Neuronal stem cell (in vitro differentiated cells): ENCODE data around the gene MT1M.

Source experiments
- DNase-seq: peaks from one replicate; pipeline ENCODE4 v3.0.0-alpha.2; 2013; ENCODE audit warnings: low spot score
- H2AFZ ChIP-seq: one replicate; pipeline ENCODE4 v1.6.1; 2013; ENCODE audit warnings: mild to moderate bottlenecking, low read length, inconsistent platforms
- H2AK5ac ChIP-seq: 2 replicates; pipeline ENCODE4 v1.6.1; 2013; ENCODE audit warnings: low read depth, mild to moderate bottlenecking, inconsistent platforms, low read length, moderate library complexity, mixed read lengths
- H2BK120ac ChIP-seq: 2 replicates; pipeline ENCODE4 v1.6.1; 2013; ENCODE audit warnings: low read depth, mild to moderate bottlenecking, inconsistent platforms, low read length, moderate library complexity, mixed read lengths
- H2BK12ac ChIP-seq: one replicate; pipeline ENCODE4 v1.6.1; 2013; ENCODE audit warnings: low read length, inconsistent platforms
- H2BK15ac ChIP-seq: 2 replicates; pipeline ENCODE4 v1.6.1; 2013; ENCODE audit warnings: mild to moderate bottlenecking, low read length, inconsistent platforms, mixed read lengths
- H2BK5ac ChIP-seq: one replicate; pipeline ENCODE4 v1.6.1; 2013; ENCODE audit warnings: inconsistent platforms, mild to moderate bottlenecking, low read length, moderate library complexity
- H3K14ac ChIP-seq: one replicate; pipeline ENCODE4 v1.6.1; 2013; ENCODE audit warnings: low read length, inconsistent platforms
- H3K18ac ChIP-seq: 2 replicates; pipeline ENCODE4 v1.6.1; 2013; ENCODE audit warnings: low read length, inconsistent platforms
- H3K23ac ChIP-seq: 2 replicates; pipeline ENCODE4 v1.6.1; 2013; ENCODE audit warnings: low read depth, mild to moderate bottlenecking, mixed read lengths, low read length, inconsistent platforms; ENCODE audit not compliant: poor library complexity
- H3K27ac ChIP-seq: replicated peaks from 3 replicates; pipeline ENCODE4 v1.5.1; 2013; ENCODE audit warnings: low read length, inconsistent platforms
- H3K27me3 ChIP-seq, 3 experiments: 2 replicates each; pipeline ENCODE4 v1.6.1; 2013; ENCODE audit warnings: low read length in 3 of 3, mild to moderate bottlenecking in 2 of 3, inconsistent platforms in 1 of 3, low read depth in 1 of 3, mixed read lengths in 1 of 3, moderate library complexity in 1 of 3; ENCODE audit not compliant: control insufficient read depth in 3 of 3, insufficient read depth in 3 of 3
- H3K36me3 ChIP-seq, 2 donors: replicated peaks in 1 of 2; 2 replicates each; pipeline ENCODE4 v1.6.1; 2013; ENCODE audit warnings: low read length in 2 of 2; ENCODE audit not compliant: control insufficient read depth in 2 of 2, insufficient read depth in 2 of 2
- H3K4ac ChIP-seq: 2 replicates; pipeline ENCODE4 v1.6.1; 2013; ENCODE audit warnings: inconsistent platforms, mild to moderate bottlenecking, low read length, moderate library complexity
- H3K4me1 ChIP-seq, 2 donors: 1 replicate in 1 of 2; 2 replicates in 1 of 2; pipeline ENCODE4 v1.6.1; 2013; ENCODE audit warnings: low read length in 2 of 2, low read depth in 1 of 2; ENCODE audit not compliant: control insufficient read depth in 2 of 2, insufficient read depth in 1 of 2
- H3K4me2 ChIP-seq: one replicate; pipeline ENCODE4 v1.6.1; 2013; ENCODE audit warnings: mild to moderate bottlenecking, low read length, inconsistent platforms; ENCODE audit not compliant: insufficient read depth, poor library complexity, severe bottlenecking
- H3K4me3 ChIP-seq, 2 donors: 2 replicates each; pipeline ENCODE4 v1.5.1; 2013; ENCODE audit warnings: low read length in 2 of 2, mild to moderate bottlenecking in 2 of 2, inconsistent platforms in 1 of 2, moderate library complexity in 1 of 2
- H3K79me1 ChIP-seq: one replicate; pipeline ENCODE4 v1.6.1; 2013; ENCODE audit warnings: low read depth, mild to moderate bottlenecking, inconsistent platforms, low read length, moderate library complexity
- H3K9ac ChIP-seq: one replicate; pipeline ENCODE4 v1.6.1; 2013; ENCODE audit warnings: mild to moderate bottlenecking, low read depth, low read length, inconsistent platforms; ENCODE audit not compliant: poor library complexity
- H3K9me3 ChIP-seq, 2 donors: replicated peaks in 1 of 2; 2 replicates each; pipeline versions ENCODE3 to v1.6.1; 2013; ENCODE audit warnings: low read length in 2 of 2, mild to moderate bottlenecking in 2 of 2, inconsistent platforms in 1 of 2, low read depth in 1 of 2, mixed read lengths in 1 of 2, moderate library complexity in 1 of 2; ENCODE audit not compliant: control insufficient read depth in 2 of 2, insufficient read depth in 1 of 2
- H4K8ac ChIP-seq: one replicate; pipeline ENCODE4 v1.6.1; 2013; ENCODE audit warnings: low read depth, mild to moderate bottlenecking, inconsistent platforms, low read length, moderate library complexity
- H4K91ac ChIP-seq: one replicate; pipeline ENCODE4 v1.6.1; 2013; ENCODE audit warnings: low read length, low read depth, mild to moderate bottlenecking, inconsistent platforms; ENCODE audit not compliant: poor library complexity
- WGBS, 2 donors: extraction: QIAGEN DNeasy Blood & Tissue Kit; methylation state at CpG; one replicate each; pipeline ENCODE4 v1.1.7; 2013; ENCODE audit warnings: missing lambda C conversion rate in 2 of 2, mixed read lengths in 1 of 2; ENCODE audit not compliant: insufficient read length in 2 of 2, insufficient replicate concordance in 1 of 2; ENCODE audit errors: extremely low coverage in 2 of 2; 5-methylcytosine and 5-hydroxymethylcytosine counted together

The MT1M gene

GRCh38 chr16:56593573-56594291, 38.7 kb upstream of the MT1M start:
- no peak overlapping the region for H2AK5ac ChIP-seq
- no peak overlapping the region for H3K23ac ChIP-seq
- H3K9ac ChIP-seq, result no peak overlapping the region
- no peak overlapping the region for H4K8ac ChIP-seq
- H3K27ac ChIP-seq, result no peak overlapping the region
- no peak overlapping the region for H3K14ac ChIP-seq
- H3K4me1 ChIP-seq, result peaks cover 0 to 6% of the 10 kb centered on the region in 2 donors
- DNase-seq, result no peak
- H2BK120ac ChIP-seq, result no peak overlapping the region
- H4K91ac ChIP-seq, result no peak overlapping the region
- H3K18ac ChIP-seq, result no peak overlapping the region
- H3K4me3 ChIP-seq, result no peak overlapping the region
- no peak overlapping the region for H2BK12ac ChIP-seq
- H3K79me1 ChIP-seq, result no peaks in the 10 kb centered on the region
- no CpG with 5 or more reads among the region's 6 CpGs for WGBS, 2 donors
- no peak overlapping the region for H3K4ac ChIP-seq
- peaks cover 0 to 2% of the 10 kb centered on the region in 2 donors for H3K9me3 ChIP-seq
- H2BK5ac ChIP-seq, result no peak overlapping the region
- peaks cover 8 to 44% (median 31%) of the 10 kb centered on the region in 3 experiments for H3K27me3 ChIP-seq
- H2BK15ac ChIP-seq, result no peak overlapping the region
- H3K4me2 ChIP-seq, result no peak overlapping the region
- H3K36me3 ChIP-seq, result no peaks in the 10 kb centered on the region
- no peak overlapping the region for H2AFZ ChIP-seq

- peaks cover 4 to 39% (median 26%) of the 10 kb centered on the region in 3 experiments for H3K27me3 ChIP-seq
- H4K91ac ChIP-seq, result no peak overlapping the region
- H2AFZ ChIP-seq, result no peak overlapping the region
- no peak overlapping the region for H3K18ac ChIP-seq
- no peak overlapping the region for H2BK120ac ChIP-seq
- H3K14ac ChIP-seq, result no peak overlapping the region
- H3K9me3 ChIP-seq, result peaks cover 0 to 2% of the 10 kb centered on the region in 2 donors
- peaks cover 0 to 2% of the 10 kb centered on the region in 2 donors for H3K4me1 ChIP-seq
- H3K4me3 ChIP-seq, result no peak overlapping the region
- no peaks in the 10 kb centered on the region for H3K79me1 ChIP-seq
- no peak overlapping the region for H2BK12ac ChIP-seq
- no peak overlapping the region for H2BK5ac ChIP-seq
- no peak overlapping the region for H3K27ac ChIP-seq
- H2AK5ac ChIP-seq, result no peak overlapping the region
- H4K8ac ChIP-seq, result no peak overlapping the region
- no peak overlapping the region for H3K23ac ChIP-seq
- no peak overlapping the region for H3K4ac ChIP-seq
- H3K9ac ChIP-seq, result no peak overlapping the region
- H2BK15ac ChIP-seq, result no peak overlapping the region
- no peak overlapping the region for H3K4me2 ChIP-seq
- no peaks in the 10 kb centered on the region for H3K36me3 ChIP-seq
- DNase-seq, result no peak
- no CpG with 5 or more reads among the region's 5 CpGs for WGBS, 2 donors
These were observed 38.2 kb upstream of the MT1M start for GRCh38 chr16:56594292-56594619.

- no peak overlapping the region for H3K4me3 ChIP-seq
- H3K4me2 ChIP-seq, result no peak overlapping the region
- DNase-seq, result no peak
- no peak overlapping the region for H2BK5ac ChIP-seq
- H3K9me3 ChIP-seq, result no peaks in the 10 kb centered on the region
- H4K91ac ChIP-seq, result no peak overlapping the region
- no peak overlapping the region for H2AFZ ChIP-seq
- no peak overlapping the region for H3K14ac ChIP-seq
- H3K27me3 ChIP-seq, result peaks cover 0 to 18% (median 0%) of the 10 kb centered on the region in 3 experiments
- no CpG with 5 or more reads among the region's 8 CpGs for WGBS, 2 donors
- H3K4me1 ChIP-seq, result no peaks in the 10 kb centered on the region
- H3K23ac ChIP-seq, result no peak overlapping the region
- no peaks in the 10 kb centered on the region for H3K79me1 ChIP-seq
- no peak overlapping the region for H2BK12ac ChIP-seq
- H3K36me3 ChIP-seq, result no peaks in the 10 kb centered on the region
- H2BK120ac ChIP-seq, result no peak overlapping the region
- no peak overlapping the region for H3K4ac ChIP-seq
- no peak overlapping the region for H3K18ac ChIP-seq
- no peak overlapping the region for H2AK5ac ChIP-seq
- H4K8ac ChIP-seq, result no peak overlapping the region
- H3K27ac ChIP-seq, result no peak overlapping the region
- no peak overlapping the region for H3K9ac ChIP-seq
- H2BK15ac ChIP-seq, result no peak overlapping the region
These were observed 32.0 kb upstream of the MT1M start for GRCh38 chr16:56600398-56600999.

GRCh38 chr16:56601325-56601724, 31.1 kb upstream of the MT1M start:
- Histone ChIP-seq H3K36me3 (no peaks in the 10 kb centered on the region), H2BK120ac (no peak overlapping the region)

More at GRCh38 chr16:56601325-56601724, 31.1 kb upstream of the MT1M start:
- H3K79me1 ChIP-seq, result no peaks in the 10 kb centered on the region
- no peak overlapping the region for H3K4me3 ChIP-seq
- no peak for DNase-seq
- H2BK15ac ChIP-seq, result no peak overlapping the region
- H3K4me1 ChIP-seq, result no peaks in the 10 kb centered on the region
- H4K8ac ChIP-seq, result no peak overlapping the region
- H3K14ac ChIP-seq, result no peak overlapping the region
- no peak overlapping the region for H2AK5ac ChIP-seq
- H3K9me3 ChIP-seq, result no peaks in the 10 kb centered on the region
- H3K27me3 ChIP-seq, result peaks cover 0 to 22% (median 0%) of the 10 kb centered on the region in 3 experiments
- no CpG with 5 or more reads among the region's 9 CpGs for WGBS, 2 donors
- no peak overlapping the region for H2BK5ac ChIP-seq
- no peak overlapping the region for H4K91ac ChIP-seq
- H3K4ac ChIP-seq, result no peak overlapping the region
- H2AFZ ChIP-seq, result peak overlapping the region; percentile 45
- H3K23ac ChIP-seq, result no peak overlapping the region
- no peak overlapping the region for H2BK12ac ChIP-seq
- no peak overlapping the region for H3K18ac ChIP-seq
- no peak overlapping the region for H3K9ac ChIP-seq
- H3K4me2 ChIP-seq, result no peak overlapping the region
- H3K27ac ChIP-seq, result no peak overlapping the region
